Gastrocnemius medialis (tissue), 4 donors: ENCODE results near the gene CFAP91. TPM values are rescaled to one million over a fixed set of nuclear protein-coding genes. Genes with fewer than 3 reads are reported as not detected.

Source experiments
- ATAC-seq, 2 donors: fragments of 150-250 bp; one replicate each; pipeline ENCODE4 v1.9.1; 2016
- DNase-seq, 2 donors: peaks; one replicate each; pipeline ENCODE4 v3.0.0-alpha.2; 2019
- H3K27ac ChIP-seq, 4 donors: fragments of 200-600 bp; sonication (generic); 1 replicate in 1 of 4; 2 replicates in 3 of 4; pipeline ENCODE4 v1.5.1; 2016 to 2018; ENCODE audit warnings: mild to moderate bottlenecking in 2 of 4, moderate library complexity in 1 of 4
- H3K27me3 ChIP-seq, 3 donors: fragments of 200-600 bp; sonication (generic) in 2 of 3; 1 replicate in 1 of 3; 2 replicates in 2 of 3; pipeline versions ENCODE4 v1.5.1 to v1.6.0; 2016 to 2019; ENCODE audit warnings: mild to moderate bottlenecking in 1 of 3, moderate library complexity in 1 of 3
- H3K36me3 ChIP-seq, 2 donors: fragments of 200-600 bp; sonication (generic) in 1 of 2; one replicate each; pipeline ENCODE4 v1.5.1; 2017 to 2018
- H3K4me1 ChIP-seq, 2 donors: fragments of 200-600 bp; sonication (generic) in 1 of 2; one replicate each; pipeline ENCODE4 v1.5.1; 2016 to 2017; ENCODE audit warnings: mild to moderate bottlenecking in 2 of 2
- H3K4me3 ChIP-seq, 4 donors: fragments of 200-600 bp; sonication (generic) in 3 of 4; 1 replicate in 1 of 4; 2 replicates in 3 of 4; pipeline ENCODE4 v1.5.1; 2016 to 2019; ENCODE audit warnings: mild to moderate bottlenecking in 2 of 4
- H3K9me3 ChIP-seq, 3 donors: fragments of 200-600 bp; sonication (generic) in 2 of 3; 1 replicate in 1 of 3; 2 replicates in 2 of 3; pipeline ENCODE4 v1.5.1; 2016 to 2019
- POLR2A ChIP-seq, 2 donors: fragments of 450-650 bp; IDR thresholded peaks; one replicate each; pipeline ENCODE4 v1.6.1; 2017; ENCODE audit warnings: antibody characterized with exemption in 2 of 2, mild to moderate bottlenecking in 2 of 2, moderate library complexity in 2 of 2
- in situ Hi-C, 4 donors: fragments of 200-750 bp; cut with MboI; loops; one replicate each; pipeline versions ENCODE4 v1.15.0 to v1.8.0; 2017; ENCODE audit warnings: low sequenced_read_pairs in 4 of 4
- intact Hi-C: fragments of 100-400 bp; cut with DNase I; formaldehyde crosslinking; loops from one replicate; pipeline ENCODE4 v1.15.1; 2023; ENCODE audit warnings: low total_unique reads
- total RNA-seq, 4 donors: library from RNA; depleted of rRNA; stranded (reverse); fragments of >200 nt; gene quantifications; one replicate each; pipeline versions ENCODE4 v1.1.0 to v1.2.3, GENCODE V29; 2016
- TF ChIP-seq, protein P1 (sequence below), 5 experiments: fragments of 450-650 bp in 3 of 5; fragments of 200-600 bp in 2 of 5; sonication (generic) in 2 of 5; IDR thresholded peaks in 4 of 5; conservative IDR thresholded peaks in 1 of 5; 1 replicate in 4 of 5; 2 replicates in 1 of 5; pipeline ENCODE4 v1.5.1; 2016 to 2019; ENCODE audit warnings: antibody characterized with exemption in 5 of 5, mild to moderate bottlenecking in 3 of 5, moderate library complexity in 3 of 5

CFAP91 gene
- total RNA-seq, 4 donors from 2014 or later, result 0.11 to 0.36 (median 0.20) TPM; not detected in 1

DNA sequence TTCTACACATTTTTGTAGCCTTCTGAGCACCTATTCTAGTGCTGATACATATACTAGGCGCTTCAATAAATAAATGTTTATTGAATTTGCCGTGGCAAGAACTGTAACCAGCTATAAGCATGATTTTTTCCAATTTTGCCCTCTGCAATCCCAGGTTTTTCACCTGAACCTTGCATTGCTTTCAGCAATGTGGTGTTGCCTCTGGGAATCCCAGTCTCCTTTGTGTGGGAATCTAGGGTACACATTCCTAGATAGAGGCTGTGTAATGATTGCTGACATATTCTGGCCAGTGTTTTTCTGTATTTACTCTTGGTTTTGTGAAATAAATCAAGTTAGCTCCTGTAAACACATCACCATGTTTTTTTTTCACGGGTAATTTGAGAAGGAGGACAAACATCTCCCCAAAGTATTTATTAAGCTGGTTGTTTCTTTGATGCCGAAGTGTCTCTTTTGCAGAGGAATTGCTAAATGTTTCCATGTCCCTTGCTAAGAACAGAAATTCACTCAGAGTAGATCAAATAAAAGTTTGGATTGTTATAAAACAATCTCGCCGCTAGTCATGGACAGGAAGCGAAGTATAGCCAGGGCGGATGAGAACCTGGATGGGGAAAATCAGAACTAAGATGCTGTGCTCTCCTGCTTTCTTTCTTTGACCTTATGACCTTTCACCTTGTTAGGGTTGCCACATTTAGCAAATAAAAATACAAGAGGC is 1.2 kb downstream of the CFAP91 start:
- ATAC-seq (no peak), DNase-seq (no peak)
- TF ChIP-seq, protein P1, sequence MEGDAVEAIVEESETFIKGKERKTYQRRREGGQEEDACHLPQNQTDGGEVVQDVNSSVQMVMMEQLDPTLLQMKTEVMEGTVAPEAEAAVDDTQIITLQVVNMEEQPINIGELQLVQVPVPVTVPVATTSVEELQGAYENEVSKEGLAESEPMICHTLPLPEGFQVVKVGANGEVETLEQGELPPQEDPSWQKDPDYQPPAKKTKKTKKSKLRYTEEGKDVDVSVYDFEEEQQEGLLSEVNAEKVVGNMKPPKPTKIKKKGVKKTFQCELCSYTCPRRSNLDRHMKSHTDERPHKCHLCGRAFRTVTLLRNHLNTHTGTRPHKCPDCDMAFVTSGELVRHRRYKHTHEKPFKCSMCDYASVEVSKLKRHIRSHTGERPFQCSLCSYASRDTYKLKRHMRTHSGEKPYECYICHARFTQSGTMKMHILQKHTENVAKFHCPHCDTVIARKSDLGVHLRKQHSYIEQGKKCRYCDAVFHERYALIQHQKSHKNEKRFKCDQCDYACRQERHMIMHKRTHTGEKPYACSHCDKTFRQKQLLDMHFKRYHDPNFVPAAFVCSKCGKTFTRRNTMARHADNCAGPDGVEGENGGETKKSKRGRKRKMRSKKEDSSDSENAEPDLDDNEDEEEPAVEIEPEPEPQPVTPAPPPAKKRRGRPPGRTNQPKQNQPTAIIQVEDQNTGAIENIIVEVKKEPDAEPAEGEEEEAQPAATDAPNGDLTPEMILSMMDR (IDR thresholded peaks at IDR 0.05 in 4 of 5, conservative IDR thresholded peaks at IDR 0.05 in 1 of 5), result no peak
- TF ChIP-seq POLR2A (IDR thresholded peaks at IDR 0.05), result no peak
- peaks cover 0 to 8% of the 10 kb centered on the region in 2 donors for H3K4me1 ChIP-seq
- intact Hi-C loops (loop anchor here (2.0 to 10.0 kb wide), 2 partner anchors 27 to 391 kb away; partner anchors contain the start of genes COX17 and GSK3B), in situ Hi-C loops (no loop called here)
- no peaks in the 10 kb centered on the region for H3K9me3 ChIP-seq
- no peaks in the 10 kb centered on the region for H3K27me3 ChIP-seq
- H3K36me3 ChIP-seq, result no peaks in the 10 kb centered on the region
- no peak overlapping the region for H3K27ac ChIP-seq
- H3K4me3 ChIP-seq, result peak overlapping the region in 2 of 4 donors; percentile 58 to 62

DNA sequence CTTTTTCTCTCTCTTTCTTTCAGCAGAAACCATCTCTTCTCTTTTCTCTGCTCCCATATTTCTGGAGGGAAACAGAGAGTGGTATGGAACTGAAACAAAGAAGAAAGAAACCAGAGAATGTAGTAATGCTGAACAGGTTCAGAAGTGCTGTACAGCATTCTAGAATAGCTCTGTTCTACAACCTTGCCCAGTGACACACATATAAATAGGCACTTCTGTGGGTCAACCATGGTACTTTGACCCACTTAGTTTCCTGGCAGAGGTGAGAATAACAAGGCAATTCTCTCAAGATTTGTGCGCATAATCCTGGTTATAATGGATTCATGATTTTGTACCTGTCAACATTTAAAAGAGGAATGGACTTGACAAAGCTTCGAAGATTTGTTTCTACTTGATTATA is 12.3 kb downstream of the CFAP91 start:
- in situ Hi-C loops, result no loop called here

DNA sequence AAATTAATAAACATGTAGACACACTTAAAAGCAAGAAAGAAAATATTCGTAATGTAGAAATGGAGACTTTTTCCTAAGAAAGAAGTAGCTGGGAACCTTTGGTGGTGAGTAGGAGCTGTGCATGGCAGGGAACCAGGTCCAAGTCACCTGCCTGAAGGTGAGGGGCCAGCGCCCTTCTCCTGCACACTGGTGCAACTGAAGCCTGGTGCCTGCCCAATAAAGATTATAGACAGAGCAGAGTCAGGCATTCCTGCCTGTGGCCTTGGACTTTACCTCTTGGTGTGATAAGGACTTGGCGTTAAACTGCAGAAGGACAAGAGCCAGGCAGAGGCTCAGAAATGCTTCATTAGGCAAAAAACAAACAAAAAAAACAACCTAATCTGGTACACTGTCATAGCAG is 14.2 kb downstream of the CFAP91 start:
- no peak for DNase-seq

More for the DNA sequence above, 12.3 kb downstream of the CFAP91 start:
- DNase-seq (no peak), ATAC-seq (no peak)
- H3K27me3 ChIP-seq, result no peaks in the 10 kb centered on the region
- H3K4me1 ChIP-seq, result no peaks in the 10 kb centered on the region
- intact Hi-C loops, result no loop called here
- no peak overlapping the region for H3K4me3 ChIP-seq
- TF ChIP-seq, protein P1 (IDR thresholded peaks at IDR 0.05 in 4 of 5, conservative IDR thresholded peaks at IDR 0.05 in 1 of 5), result no peak
- no peak for TF ChIP-seq POLR2A (IDR thresholded peaks at IDR 0.05)
- H3K27ac ChIP-seq, result no peak overlapping the region
- H3K9me3 ChIP-seq, result no peaks in the 10 kb centered on the region
- no peaks in the 10 kb centered on the region for H3K36me3 ChIP-seq

DNA sequence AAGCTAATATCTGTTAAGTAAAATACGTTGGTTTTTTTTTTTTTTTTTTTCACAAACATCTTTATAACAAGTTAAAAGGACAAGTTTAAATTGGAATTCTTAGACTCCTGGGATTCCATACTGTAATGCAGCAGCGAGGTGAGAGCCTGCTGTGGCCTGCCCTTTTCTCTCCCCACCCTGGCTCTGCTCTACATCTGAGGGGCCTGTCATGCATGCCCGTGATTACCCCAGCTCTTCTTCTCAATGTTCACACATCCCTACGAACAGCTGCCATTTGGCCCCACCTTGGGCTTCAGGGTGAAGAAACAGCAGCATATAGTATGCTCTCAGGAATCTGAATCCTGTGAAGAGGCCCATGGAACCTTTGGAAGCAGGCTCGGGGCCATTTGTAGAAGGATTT is 14.7 kb downstream of the CFAP91 start:
- H3K36me3 ChIP-seq, result no peaks in the 10 kb centered on the region
- intact Hi-C loops, result no loop called here
- TF ChIP-seq POLR2A (IDR thresholded peaks at IDR 0.05), result no peak
- TF ChIP-seq, protein P1 (IDR thresholded peaks at IDR 0.05 in 4 of 5, conservative IDR thresholded peaks at IDR 0.05 in 1 of 5), result no peak

More for the DNA sequence above, 14.2 kb downstream of the CFAP91 start:
- H3K4me3 ChIP-seq, result no peak overlapping the region
- no peaks in the 10 kb centered on the region for H3K36me3 ChIP-seq
- no peaks in the 10 kb centered on the region for H3K27me3 ChIP-seq
- H3K27ac ChIP-seq, result no peak overlapping the region
- no peaks in the 10 kb centered on the region for H3K4me1 ChIP-seq
- ATAC-seq, result no peak
- intact Hi-C loops, result no loop called here
- H3K9me3 ChIP-seq, result no peaks in the 10 kb centered on the region
- in situ Hi-C loops, result no loop called here
- no peak for TF ChIP-seq POLR2A (IDR thresholded peaks at IDR 0.05)
- TF ChIP-seq, protein P1 (IDR thresholded peaks at IDR 0.05 in 4 of 5, conservative IDR thresholded peaks at IDR 0.05 in 1 of 5), result no peak

More for the DNA sequence above, 14.7 kb downstream of the CFAP91 start:
- Histone ChIP-seq H3K4me3 (no peak overlapping the region), H3K27me3 (no peaks in the 10 kb centered on the region), H3K4me1 (no peaks in the 10 kb centered on the region), H3K9me3 (no peaks in the 10 kb centered on the region), H3K27ac (no peak overlapping the region)
- in situ Hi-C loops, result no loop called here
- ATAC-seq (no peak), DNase-seq (no peak)
